PFSK-1 (cell line): ENCODE results near the gene SLC24A3.

ENCODE experiments used
- POLR2AphosphoS5 ChIP-seq: IDR thresholded peaks from 2 replicates; pipeline ENCODE4 v1.6.1; 2012; ENCODE audit warnings: low read depth, mild to moderate bottlenecking, control low read depth, low read length, moderate library complexity
- SIN3A ChIP-seq: IDR thresholded peaks from 2 replicates; pipeline ENCODE4 v1.6.1; 2012; ENCODE audit warnings: mild to moderate bottlenecking, low read length, moderate library complexity, borderline replicate concordance; ENCODE audit not compliant: insufficient read depth
- TAF1 ChIP-seq: IDR thresholded peaks from 2 replicates; pipeline ENCODE4 v1.6.1; 2012; ENCODE audit warnings: low read length, control low read depth, borderline replicate concordance; ENCODE audit not compliant: insufficient read depth

- TF ChIP-seq POLR2AphosphoS5, result no peak
- TF ChIP-seq SIN3A, result no peak
- no peak for TF ChIP-seq TAF1
These were observed 337.5 kb downstream of the SLC24A3 start for GRCh38 chr20:19549896-19550295.
